Fibroblast of mammary gland (primary cell): Measurements from ENCODE around the gene GNMT.

Experiments used
- DNase-seq: peaks from one replicate; pipeline ENCODE4 v3.0.0-alpha.2; 2010; ENCODE audit warnings: low read depth
- H3K4me3 ChIP-seq: 2 replicates; pipeline ENCODE4 v1.5.1; 2011; ENCODE audit warnings: low read depth, mild to moderate bottlenecking, low read length, moderate library complexity; ENCODE audit not compliant: control insufficient read depth
- CTCF ChIP-seq: conservative IDR thresholded peaks from 2 replicates; pipeline ENCODE4 v1.5.1; 2011; ENCODE audit warnings: low read depth, low read length, inconsistent platforms; ENCODE audit not compliant: control insufficient read depth, insufficient read depth

The GNMT gene

GRCh38 chr6:42971746-42972327 lies 11.3 kb downstream of the GNMT start:
- DNase-seq: no peak
- H3K4me3 ChIP-seq: no peak overlapping the region
- no peak for TF ChIP-seq CTCF

- no peak for TF ChIP-seq CTCF
- no peak overlapping the region for H3K4me3 ChIP-seq
- DNase-seq: no peak
These were observed 13.4 kb downstream of the GNMT start for GRCh38 chr6:42973926-42974325.

GRCh38 chr6:42974919-42975505 lies 14.5 kb downstream of the GNMT start:
- TF ChIP-seq CTCF: no peak
- DNase-seq: no peak
- no peak overlapping the region for H3K4me3 ChIP-seq

- peak; percentile 34 for DNase-seq
- TF ChIP-seq CTCF: no peak
- peak overlapping the region; percentile 61 for H3K4me3 ChIP-seq
These were observed 17.9 kb downstream of the GNMT start for GRCh38 chr6:42978487-42978838.

- no peak for TF ChIP-seq CTCF
- H3K4me3 ChIP-seq: peak within 1 kb of the TSS; percentile 61
- DNase-seq: peak; percentile 81
These were observed 18.4 kb downstream of the GNMT start, which contains the start of gene PEX6 for GRCh38 chr6:42978839-42979522. PEX6 (minus strand) TSS chr6:42979181; CDS start chr6:42979150, 31 bp downstream.

GRCh38 chr6:42979523-42980177 lies 19.1 kb downstream of the GNMT start:
- DNase-seq: peak; percentile 62
- TF ChIP-seq CTCF: no peak
- H3K4me3 ChIP-seq: peak overlapping the region; percentile 61
